GM23338 (cell line): Measurements from ENCODE around the gene ANKRD13B. TPM values are rescaled to one million over a fixed set of nuclear protein-coding genes. Genes with fewer than 3 reads are reported as not detected.
A peak's percentile ranks its signal among the peaks of the same experiment; 100 is the strongest.

Experiments
- ATAC-seq: fragments of 200-7000 bp; cut with Tn5 transposase; 3 replicates; pipeline ENCODE4 v1.9.1; 2020
- DNase-seq: peaks from one replicate; pipeline ENCODE4 v3.0.0-alpha.2; 2015; ENCODE audit warnings: low spot score
- H2AFZ ChIP-seq: fragments of 200-600 bp; sonication (generic); 2 replicates; pipeline ENCODE4 v1.8.0; 2016; ENCODE audit warnings: antibody characterized with exemption, mild to moderate bottlenecking, moderate library complexity
- H3F3A ChIP-seq: fragments of 200-600 bp; sonication (generic); replicated peaks from 2 replicates; pipeline ENCODE4 v1.8.0; 2017; ENCODE audit warnings: antibody characterized with exemption, mixed run types, low read depth
- H3K27ac ChIP-seq: fragments of 200-600 bp; sonication (generic); 2 replicates; pipeline ENCODE4 v1.6.1; 2016; ENCODE audit warnings: low read depth
- H3K27me3 ChIP-seq: fragments of 200-600 bp; sonication (generic); 2 replicates; pipeline ENCODE4 v1.8.0; 2016; ENCODE audit warnings: mild to moderate bottlenecking, mixed run types, moderate library complexity; ENCODE audit not compliant: insufficient read depth
- H3K36me3 ChIP-seq: fragments of 200-600 bp; sonication (generic); 2 replicates; pipeline ENCODE4 v1.8.0; 2016; ENCODE audit warnings: mild to moderate bottlenecking; ENCODE audit not compliant: insufficient read depth
- H3K4me1 ChIP-seq: fragments of 200-600 bp; sonication (generic); 2 replicates; pipeline ENCODE4 v1.8.0; 2016; ENCODE audit warnings: mild to moderate bottlenecking, moderate library complexity; ENCODE audit not compliant: insufficient read depth
- H3K4me2 ChIP-seq: fragments of 200-600 bp; sonication (generic); 2 replicates; pipeline ENCODE4 v1.7.1; 2017; ENCODE audit warnings: mixed run types
- H3K4me3 ChIP-seq: fragments of 200-600 bp; sonication (generic); 2 replicates; pipeline ENCODE4 v1.6.1; 2016; ENCODE audit warnings: mixed run types
- H3K79me2 ChIP-seq: fragments of 200-600 bp; sonication (generic); replicated peaks from 2 replicates; pipeline ENCODE4 v1.8.0; 2017; ENCODE audit warnings: mild to moderate bottlenecking; ENCODE audit not compliant: insufficient read depth
- H3K9me2 ChIP-seq: fragments of 200-600 bp; sonication (generic); 2 replicates; pipeline ENCODE4 v1.8.0; 2017; ENCODE audit not compliant: insufficient read depth
- H4K20me1 ChIP-seq: fragments of 200-600 bp; sonication (generic); replicated peaks from 2 replicates; pipeline ENCODE4 v1.8.0; 2017; ENCODE audit warnings: mild to moderate bottlenecking; ENCODE audit not compliant: insufficient read depth
- H3K27ac Mint-ChIP-seq: 2 replicates; pipeline ENCODE4 v1.8.0; 2020; ENCODE audit warnings: inconsistent platforms, mild to moderate bottlenecking, moderate library complexity, mixed read lengths
- H3K27me3 Mint-ChIP-seq: 3 replicates; pipeline ENCODE4 v1.8.0; 2022; ENCODE audit warnings: low read depth, mild to moderate bottlenecking, moderate library complexity, mixed read lengths, inconsistent platforms; ENCODE audit not compliant: insufficient read depth, poor library complexity
- H3K36me3 Mint-ChIP-seq: 3 replicates; pipeline ENCODE4 v1.8.0; 2021; ENCODE audit warnings: low read depth, mild to moderate bottlenecking, inconsistent platforms, moderate library complexity, mixed read lengths
- H3K4me1 Mint-ChIP-seq: 3 replicates; pipeline ENCODE4 v1.8.0; 2020; ENCODE audit warnings: mild to moderate bottlenecking, inconsistent platforms, mixed read lengths
- H3K4me3 Mint-ChIP-seq: 3 replicates; pipeline ENCODE4 v1.8.0; 2021; ENCODE audit warnings: moderate library complexity, mild to moderate bottlenecking, inconsistent platforms, mixed read lengths
- H3K9me3 Mint-ChIP-seq: 3 replicates; pipeline ENCODE4 v1.8.0; 2020; ENCODE audit warnings: moderate library complexity, mild to moderate bottlenecking, inconsistent platforms, mixed read lengths
- CREB1 ChIP-seq: fragments of 250-450 bp; sonication (Bioruptor Pico); IDR thresholded peaks from 2 replicates; pipeline ENCODE4 v1.5.0; 2020; ENCODE audit warnings: low read depth, mild to moderate bottlenecking, moderate library complexity
- CTCF ChIP-seq, 2 experiments: fragments of 200-600 bp in 1 of 2; sonication (generic) in 1 of 2; conservative IDR thresholded peaks; 2 replicates each; pipeline versions ENCODE4 v1.5.1 to v1.6.1; 2016 to 2017; ENCODE audit warnings: antibody characterized with exemption in 2 of 2, low read depth in 2 of 2, mild to moderate bottlenecking in 2 of 2, moderate library complexity in 1 of 2
- EZH2 ChIP-seq: fragments of 200-600 bp; sonication (generic); IDR thresholded peaks from one replicate; pipeline ENCODE4 v1.8.0; 2017; ENCODE audit warnings: antibody characterized with exemption, mild to moderate bottlenecking, low read depth; ENCODE audit not compliant: unreplicated experiment
- EZH2phosphoT487 ChIP-seq: fragments of 200-600 bp; sonication (generic); IDR thresholded peaks from one replicate; pipeline ENCODE4 v1.8.1; 2018; ENCODE audit warnings: antibody characterized with exemption; ENCODE audit not compliant: unreplicated experiment
- NANOG ChIP-seq: IDR thresholded peaks from 2 replicates; pipeline ENCODE4 v1.6.1; 2016; ENCODE audit warnings: antibody characterized with exemption, borderline replicate concordance
- POLR2AphosphoS5 ChIP-seq: IDR thresholded peaks from 2 replicates; pipeline ENCODE4 v1.6.1; 2016; ENCODE audit warnings: antibody characterized with exemption, low read depth
- STAT1 ChIP-seq: IDR thresholded peaks from one replicate; pipeline ENCODE4 v1.6.1; 2016; ENCODE audit warnings: antibody characterized with exemption; ENCODE audit not compliant: unreplicated experiment
- ZNF114 ChIP-seq: fragments of 250-450 bp; sonication (Bioruptor Pico); IDR thresholded peaks from 2 replicates; pipeline ENCODE4 v1.5.0; 2020; ENCODE audit warnings: mild to moderate bottlenecking, moderate library complexity
- ZNF331 ChIP-seq: fragments of 250-450 bp; sonication (Bioruptor Pico); IDR thresholded peaks from 2 replicates; pipeline ENCODE4 v1.5.0; 2020; ENCODE audit warnings: low read depth, mild to moderate bottlenecking, moderate library complexity
- polyA plus RNA-seq: library from polyadenylated mRNA; unstranded; fragments of >200 nt; fragmentation: Nextera tagmentation; extraction: Ambion mirVana; gene quantifications from 2 replicates; pipeline ENCODE4 v1.2.1, GENCODE V29; 2016
- total RNA-seq: library from RNA; depleted of rRNA; stranded (reverse); fragments of >200 nt; shearing (Covaris generic); gene quantifications from 2 replicates; pipeline ENCODE4 v1.2.3, GENCODE V29; 2014
- TF ChIP-seq, protein P1 (sequence below): IDR thresholded peaks from 2 replicates; pipeline ENCODE4 v1.6.1; 2016; ENCODE audit warnings: antibody characterized with exemption
- TF ChIP-seq, protein P2 (sequence below): fragments of 250-450 bp; sonication (Bioruptor Pico); IDR thresholded peaks from 2 replicates; pipeline ENCODE4 v1.5.0; 2020; ENCODE audit warnings: mild to moderate bottlenecking, moderate library complexity

Gene ANKRD13B
- total and polyA plus RNA-seq, 2 experiments from 2014 or later = 8.2 to 57.4 TPM

GRCh38 chr17:29588017-29588561 is 4.8 kb upstream of the ANKRD13B start (continued):
- TF ChIP-seq, protein P1, sequence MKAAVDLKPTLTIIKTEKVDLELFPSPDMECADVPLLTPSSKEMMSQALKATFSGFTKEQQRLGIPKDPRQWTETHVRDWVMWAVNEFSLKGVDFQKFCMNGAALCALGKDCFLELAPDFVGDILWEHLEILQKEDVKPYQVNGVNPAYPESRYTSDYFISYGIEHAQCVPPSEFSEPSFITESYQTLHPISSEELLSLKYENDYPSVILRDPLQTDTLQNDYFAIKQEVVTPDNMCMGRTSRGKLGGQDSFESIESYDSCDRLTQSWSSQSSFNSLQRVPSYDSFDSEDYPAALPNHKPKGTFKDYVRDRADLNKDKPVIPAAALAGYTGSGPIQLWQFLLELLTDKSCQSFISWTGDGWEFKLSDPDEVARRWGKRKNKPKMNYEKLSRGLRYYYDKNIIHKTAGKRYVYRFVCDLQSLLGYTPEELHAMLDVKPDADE = no peak
- no peak for TF ChIP-seq STAT1
- no peak for TF ChIP-seq ZNF331
- no peak for TF ChIP-seq CREB1 (CRISPR knock-in tag)
- no peak for TF ChIP-seq ZNF114 (CRISPR knock-in tag)
- no peak for TF ChIP-seq NANOG

GRCh38 chr17:29588562-29589411 is 4.1 kb upstream of the ANKRD13B start:
- peak overlapping the region; percentile 81 for H3K4me3 Mint-ChIP-seq
- Histone ChIP-seq H3F3A (peaks cover 17% of the 10 kb centered on the region), H3K4me1 (peaks cover 42% of the 10 kb centered on the region), H3K79me2 (peaks cover 44% of the 10 kb centered on the region), H3K27ac (no peak overlapping the region), H3K4me2 (peak overlapping the region; percentile 99), H3K4me3 (peak overlapping the region; percentile 82), H2AFZ (no peak overlapping the region), H3K27me3 (peaks cover 12% of the 10 kb centered on the region), H3K9me2 (no peaks in the 10 kb centered on the region), H4K20me1 (peaks cover 17% of the 10 kb centered on the region), H3K36me3 (no peaks in the 10 kb centered on the region)
- no peak for TF ChIP-seq STAT1
- TF ChIP-seq EZH2phosphoT487 = no peak
- peak; percentile 33 for TF ChIP-seq EZH2
- no peak for TF ChIP-seq CTCF (conservative IDR thresholded peaks at IDR 0.05; ENCODE audit: low read depth in 2 of 2)
- no peak for TF ChIP-seq CREB1 (CRISPR knock-in tag)
- TF ChIP-seq, protein P2, sequence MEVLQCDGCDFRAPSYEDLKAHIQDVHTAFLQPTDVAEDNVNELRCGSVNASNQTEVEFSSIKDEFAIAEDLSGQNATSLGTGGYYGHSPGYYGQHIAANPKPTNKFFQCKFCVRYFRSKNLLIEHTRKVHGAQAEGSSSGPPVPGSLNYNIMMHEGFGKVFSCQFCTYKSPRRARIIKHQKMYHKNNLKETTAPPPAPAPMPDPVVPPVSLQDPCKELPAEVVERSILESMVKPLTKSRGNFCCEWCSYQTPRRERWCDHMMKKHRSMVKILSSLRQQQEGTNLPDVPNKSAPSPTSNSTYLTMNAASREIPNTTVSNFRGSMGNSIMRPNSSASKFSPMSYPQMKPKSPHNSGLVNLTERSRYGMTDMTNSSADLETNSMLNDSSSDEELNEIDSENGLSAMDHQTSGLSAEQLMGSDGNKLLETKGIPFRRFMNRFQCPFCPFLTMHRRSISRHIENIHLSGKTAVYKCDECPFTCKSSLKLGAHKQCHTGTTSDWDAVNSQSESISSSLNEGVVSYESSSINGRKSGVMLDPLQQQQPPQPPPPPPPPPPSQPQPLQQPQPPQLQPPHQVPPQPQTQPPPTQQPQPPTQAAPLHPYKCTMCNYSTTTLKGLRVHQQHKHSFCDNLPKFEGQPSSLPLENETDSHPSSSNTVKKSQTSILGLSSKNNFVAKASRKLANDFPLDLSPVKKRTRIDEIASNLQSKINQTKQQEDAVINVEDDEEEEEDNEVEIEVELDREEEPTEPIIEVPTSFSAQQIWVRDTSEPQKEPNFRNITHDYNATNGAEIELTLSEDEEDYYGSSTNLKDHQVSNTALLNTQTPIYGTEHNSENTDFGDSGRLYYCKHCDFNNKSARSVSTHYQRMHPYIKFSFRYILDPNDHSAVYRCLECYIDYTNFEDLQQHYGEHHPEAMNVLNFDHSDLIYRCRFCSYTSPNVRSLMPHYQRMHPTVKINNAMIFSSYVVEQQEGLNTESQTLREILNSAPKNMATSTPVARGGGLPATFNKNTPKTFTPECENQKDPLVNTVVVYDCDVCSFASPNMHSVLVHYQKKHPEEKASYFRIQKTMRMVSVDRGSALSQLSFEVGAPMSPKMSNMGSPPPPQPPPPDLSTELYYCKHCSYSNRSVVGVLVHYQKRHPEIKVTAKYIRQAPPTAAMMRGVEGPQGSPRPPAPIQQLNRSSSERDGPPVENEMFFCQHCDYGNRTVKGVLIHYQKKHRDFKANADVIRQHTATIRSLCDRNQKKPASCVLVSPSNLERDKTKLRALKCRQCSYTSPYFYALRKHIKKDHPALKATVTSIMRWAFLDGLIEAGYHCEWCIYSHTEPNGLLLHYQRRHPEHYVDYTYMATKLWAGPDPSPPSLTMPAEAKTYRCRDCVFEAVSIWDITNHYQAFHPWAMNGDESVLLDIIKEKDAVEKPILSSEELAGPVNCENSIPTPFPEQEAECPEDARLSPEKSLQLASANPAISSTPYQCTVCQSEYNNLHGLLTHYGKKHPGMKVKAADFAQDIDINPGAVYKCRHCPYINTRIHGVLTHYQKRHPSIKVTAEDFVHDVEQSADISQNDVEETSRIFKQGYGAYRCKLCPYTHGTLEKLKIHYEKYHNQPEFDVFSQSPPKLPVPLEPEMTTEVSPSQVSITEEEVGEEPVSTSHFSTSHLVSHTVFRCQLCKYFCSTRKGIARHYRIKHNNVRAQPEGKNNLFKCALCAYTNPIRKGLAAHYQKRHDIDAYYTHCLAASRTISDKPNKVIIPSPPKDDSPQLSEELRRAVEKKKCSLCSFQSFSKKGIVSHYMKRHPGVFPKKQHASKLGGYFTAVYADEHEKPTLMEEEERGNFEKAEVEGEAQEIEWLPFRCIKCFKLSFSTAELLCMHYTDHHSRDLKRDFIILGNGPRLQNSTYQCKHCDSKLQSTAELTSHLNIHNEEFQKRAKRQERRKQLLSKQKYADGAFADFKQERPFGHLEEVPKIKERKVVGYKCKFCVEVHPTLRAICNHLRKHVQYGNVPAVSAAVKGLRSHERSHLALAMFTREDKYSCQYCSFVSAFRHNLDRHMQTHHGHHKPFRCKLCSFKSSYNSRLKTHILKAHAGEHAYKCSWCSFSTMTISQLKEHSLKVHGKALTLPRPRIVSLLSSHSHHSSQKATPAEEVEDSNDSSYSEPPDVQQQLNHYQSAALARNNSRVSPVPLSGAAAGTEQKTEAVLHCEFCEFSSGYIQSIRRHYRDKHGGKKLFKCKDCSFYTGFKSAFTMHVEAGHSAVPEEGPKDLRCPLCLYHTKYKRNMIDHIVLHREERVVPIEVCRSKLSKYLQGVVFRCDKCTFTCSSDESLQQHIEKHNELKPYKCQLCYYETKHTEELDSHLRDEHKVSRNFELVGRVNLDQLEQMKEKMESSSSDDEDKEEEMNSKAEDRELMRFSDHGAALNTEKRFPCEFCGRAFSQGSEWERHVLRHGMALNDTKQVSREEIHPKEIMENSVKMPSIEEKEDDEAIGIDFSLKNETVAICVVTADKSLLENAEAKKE (CRISPR knock-in tag) = no peak
- TF ChIP-seq NANOG = no peak
- no peak for TF ChIP-seq POLR2AphosphoS5
- H3K4me1 Mint-ChIP-seq = peaks cover 50% of the 10 kb centered on the region
- peaks cover 28% of the 10 kb centered on the region for H3K27me3 Mint-ChIP-seq
- ATAC-seq = peak; percentile 1; the same call in 2 of the 3 replicates
- DNase-seq = peak; percentile 63
- H3K27ac Mint-ChIP-seq = no peak overlapping the region
- H3K9me3 Mint-ChIP-seq = no peaks in the 10 kb centered on the region
- H3K36me3 Mint-ChIP-seq = peaks cover under 1% of the 10 kb centered on the region; the same call in 2 of the 3 replicates
